Measurements from ENCODE around the gene KCNG2.
"Not testable (repeated sequence)": the region's sequence is repeated elsewhere in the genome, so short reads cannot be mapped to it uniquely, and the experiment has no call there.

Gene KCNG2

DNA sequence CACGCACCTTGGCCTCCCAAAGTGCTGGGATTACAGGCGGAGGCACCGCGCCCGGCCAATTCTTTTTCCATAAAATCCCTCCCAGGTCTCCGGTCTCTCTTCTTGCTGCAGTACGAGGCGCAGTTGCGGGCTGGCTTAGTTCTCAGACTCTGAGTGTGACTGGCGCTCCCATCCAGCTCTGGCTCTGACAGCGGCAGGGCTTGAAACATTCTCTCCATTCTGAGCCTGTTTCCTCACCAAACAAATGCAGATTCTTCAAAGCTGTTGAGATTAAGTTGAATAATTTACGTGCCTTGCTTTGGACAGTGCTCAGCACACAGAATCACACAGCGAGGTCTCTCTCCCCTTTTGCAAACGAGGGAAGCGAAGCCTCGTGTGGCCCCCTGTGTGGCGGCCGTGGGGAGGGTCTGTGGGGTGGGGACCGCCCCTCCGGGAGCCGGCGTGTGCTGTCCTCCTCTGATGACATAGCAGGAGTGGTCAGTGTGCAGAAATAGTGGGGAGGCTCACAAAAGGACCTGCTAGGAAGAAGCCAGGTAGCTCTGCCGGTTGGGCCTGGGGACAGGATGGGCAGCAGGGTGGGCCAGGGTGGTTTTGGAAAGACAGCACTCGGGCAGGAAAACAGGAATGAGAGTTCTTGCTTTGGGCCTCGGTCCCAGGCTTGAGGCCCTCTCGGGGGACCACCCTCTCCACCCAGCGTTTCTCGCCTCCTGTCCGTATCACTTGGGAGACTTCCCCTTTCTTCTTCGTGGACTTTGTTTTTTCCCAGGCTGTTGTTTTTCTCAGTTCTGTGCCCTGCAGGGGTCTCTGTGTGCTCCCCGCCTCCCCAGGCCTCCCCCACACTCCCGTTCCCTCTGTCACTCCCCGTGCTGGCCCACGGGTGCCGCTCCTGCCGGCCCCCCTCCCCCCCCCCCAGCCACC is 75.0 kb downstream of the KCNG2 start:
- DNase-seq = no peak

DNA sequence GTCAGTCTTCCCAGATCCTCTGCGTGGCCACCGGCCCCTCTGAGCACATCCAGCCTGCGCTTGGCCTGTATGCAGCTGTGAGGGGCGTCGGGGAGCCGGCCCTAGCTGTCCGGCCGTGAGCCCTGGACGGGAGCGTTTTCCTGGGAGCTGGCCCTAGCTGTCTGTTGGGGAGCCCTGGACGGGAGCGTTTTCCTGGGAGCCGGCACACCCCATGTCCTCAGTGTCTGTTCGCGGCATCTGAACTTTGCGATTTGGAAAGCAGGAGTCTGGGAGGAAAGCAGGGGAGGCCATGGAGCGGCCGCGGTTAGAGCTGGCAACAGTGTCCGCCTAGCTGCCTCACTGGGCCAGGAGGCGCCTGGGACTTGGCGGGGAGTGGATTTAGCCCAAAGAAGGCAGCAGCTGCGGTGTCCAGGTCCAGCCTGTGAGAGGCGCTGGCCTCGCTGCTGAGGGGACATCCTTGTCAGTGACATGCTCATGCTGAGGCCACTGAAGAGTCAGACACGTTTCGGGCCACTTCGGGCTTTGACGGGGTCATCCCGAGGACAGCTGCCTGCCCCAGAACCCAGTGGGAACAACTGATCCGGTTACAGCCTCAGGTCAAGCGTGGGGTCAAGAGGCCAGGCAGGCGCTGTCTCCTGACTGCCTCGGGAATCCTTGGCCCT is 75.8 kb downstream of the KCNG2 start:
- DNase-seq = no peak

DNA sequence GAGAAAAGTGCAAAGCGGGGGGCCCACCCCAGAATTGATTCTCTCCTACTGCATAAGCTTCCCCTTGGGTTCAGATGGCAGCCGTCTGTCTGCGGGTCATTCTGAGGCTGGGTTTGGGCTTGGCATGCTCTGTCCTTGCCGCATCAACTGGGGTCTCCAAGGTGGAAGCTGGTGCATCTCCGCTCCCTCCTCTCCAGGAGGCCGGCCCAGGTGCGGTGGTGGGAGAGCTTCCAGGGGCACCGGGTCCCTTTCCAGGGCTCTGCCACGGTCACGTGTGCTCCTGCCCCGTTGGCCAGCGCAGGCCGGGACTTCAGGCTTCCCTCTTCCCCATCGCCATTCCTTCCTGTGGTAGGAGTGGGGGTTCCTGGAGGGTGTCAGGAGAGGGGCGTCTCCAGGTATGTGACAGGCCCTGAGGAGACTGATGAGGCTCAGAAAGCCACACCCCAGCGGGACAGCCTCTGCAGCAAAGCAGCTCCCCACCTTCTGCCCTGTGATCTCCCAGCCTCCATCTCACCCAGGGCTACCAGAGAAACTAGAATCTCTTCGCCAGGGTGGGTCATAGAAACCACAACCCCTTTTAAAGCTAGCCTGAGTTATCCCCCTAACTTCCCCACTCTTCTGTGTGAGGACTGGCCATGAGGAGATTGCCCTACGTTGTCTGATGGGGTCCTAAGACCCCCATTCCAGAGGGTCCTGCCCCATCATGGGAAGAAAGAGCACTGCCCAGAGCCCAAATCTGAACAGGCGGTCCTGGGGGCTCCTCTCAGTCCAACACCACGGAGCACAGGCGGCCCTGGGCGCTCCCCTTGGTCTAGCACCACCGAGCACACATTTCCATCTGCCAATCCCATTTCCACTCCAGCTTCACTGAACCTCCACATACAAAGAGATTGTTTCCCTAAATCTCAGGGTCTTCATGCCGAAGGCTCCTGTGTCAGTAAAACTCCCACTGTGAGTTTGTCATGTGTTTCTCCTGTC is 77.1 kb downstream of the KCNG2 start:
- DNase-seq = no peak

DNA sequence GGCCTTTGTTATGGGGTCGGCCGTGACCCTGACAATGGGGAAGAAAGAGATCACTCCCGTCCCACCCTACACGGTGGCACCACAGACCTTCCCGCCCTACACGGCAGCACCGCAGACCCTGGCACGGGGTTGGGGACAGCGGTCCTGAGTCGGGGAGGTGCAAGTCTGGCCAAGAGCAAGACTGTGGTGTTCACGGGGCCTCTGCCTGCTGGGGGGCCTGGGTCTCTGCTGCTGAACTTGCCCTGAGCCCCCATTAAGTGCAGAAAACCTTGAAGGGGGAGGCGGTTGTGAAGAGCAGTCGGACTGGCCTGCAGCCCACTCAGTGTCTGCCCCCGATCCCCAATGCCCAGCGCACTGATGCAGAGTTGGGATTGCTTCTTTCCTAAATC is 77.8 kb downstream of the KCNG2 start:
- DNase-seq = no peak

DNA sequence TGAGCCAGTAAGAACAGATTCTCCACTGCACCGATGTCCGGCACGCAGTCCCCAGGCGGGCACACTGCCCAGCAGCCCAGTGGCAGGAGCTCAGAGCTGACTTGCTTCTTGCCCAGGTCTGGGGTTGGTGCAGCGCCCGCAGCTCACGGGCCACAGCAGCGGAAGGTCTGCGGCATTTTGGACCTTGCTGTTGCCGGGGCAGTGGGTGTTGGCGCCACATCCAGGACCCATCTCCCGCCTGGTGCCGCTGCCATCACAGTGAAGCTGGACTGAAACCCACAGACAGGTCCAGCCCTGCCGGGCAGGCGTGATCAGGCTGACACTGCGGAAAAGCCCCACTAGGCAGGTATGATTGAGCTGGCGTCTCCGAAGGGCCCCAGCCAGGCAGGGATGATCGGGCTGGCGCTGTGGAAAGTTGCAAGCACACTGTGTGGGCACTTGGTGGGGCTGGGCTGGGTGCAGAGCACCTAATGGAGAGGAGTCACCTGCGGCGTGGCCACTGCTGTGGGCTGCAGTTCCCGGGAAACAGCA is 78.3 kb downstream of the KCNG2 start:
- no peak for DNase-seq

DNA sequence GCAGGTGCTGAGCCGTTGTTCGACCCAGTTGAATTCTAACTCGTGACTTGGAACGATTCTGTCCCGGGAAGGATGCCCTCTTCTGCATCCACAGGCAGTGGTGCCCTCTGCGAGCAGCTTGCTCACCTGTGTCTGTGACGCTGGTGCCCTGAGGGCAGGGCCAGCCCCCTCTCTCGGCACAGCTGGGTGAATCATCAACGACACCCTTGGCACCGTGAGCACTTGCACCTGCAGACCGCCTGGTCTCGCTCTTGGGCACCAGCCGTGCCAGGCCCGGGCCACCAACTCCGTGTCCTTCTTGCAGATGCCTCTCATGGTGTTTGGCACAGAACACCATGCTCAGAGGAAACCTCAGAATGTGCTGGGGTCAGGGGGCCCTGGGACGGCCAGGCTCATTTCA is 78.8 kb downstream of the KCNG2 start:
- no peak for DNase-seq

DNA sequence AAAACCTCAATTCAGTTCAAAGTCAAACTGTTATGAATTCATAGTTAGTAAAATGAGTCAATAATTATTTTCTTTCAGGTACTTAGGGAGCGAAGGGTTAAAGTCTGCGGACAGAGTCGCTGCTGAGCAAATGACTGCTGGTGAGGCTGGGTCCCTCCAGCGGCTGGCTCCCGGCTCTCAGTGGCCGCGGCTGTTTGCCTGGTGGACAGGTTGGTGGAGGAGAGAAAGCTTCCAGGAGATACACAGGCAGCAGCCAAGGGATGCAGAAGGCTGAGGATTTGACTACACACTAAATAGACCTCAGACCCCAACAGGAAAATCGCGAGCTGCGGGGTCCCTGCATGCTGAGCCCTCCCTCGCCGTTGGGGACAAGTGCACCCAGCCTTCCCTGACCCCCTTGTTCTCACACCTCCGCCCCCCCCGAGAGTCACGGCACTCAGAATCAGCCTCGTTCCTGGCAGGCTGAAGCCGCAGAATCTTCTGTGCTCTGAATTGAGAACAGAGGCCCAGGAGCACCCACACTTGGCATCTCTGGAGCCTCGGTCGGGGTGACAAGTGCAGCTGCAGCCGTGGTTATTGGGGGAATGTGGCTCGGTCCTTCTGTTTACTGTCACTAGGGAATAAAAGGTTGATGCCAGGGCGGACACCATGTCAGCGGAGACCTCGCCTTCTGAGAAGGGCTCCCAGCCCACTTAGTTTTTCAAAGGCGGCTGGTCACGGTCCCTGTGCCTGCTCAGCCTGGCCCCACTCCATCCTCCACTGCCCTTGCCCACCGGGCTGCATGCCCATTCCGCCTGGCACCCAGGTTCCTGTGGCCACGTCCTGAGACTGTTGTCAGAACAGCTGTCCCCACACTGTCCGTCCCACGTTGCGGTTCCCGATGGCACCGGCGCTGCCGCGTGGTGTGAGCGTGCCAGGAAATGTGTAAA is 79.7 kb downstream of the KCNG2 start:
- DNase-seq = no peak

DNA sequence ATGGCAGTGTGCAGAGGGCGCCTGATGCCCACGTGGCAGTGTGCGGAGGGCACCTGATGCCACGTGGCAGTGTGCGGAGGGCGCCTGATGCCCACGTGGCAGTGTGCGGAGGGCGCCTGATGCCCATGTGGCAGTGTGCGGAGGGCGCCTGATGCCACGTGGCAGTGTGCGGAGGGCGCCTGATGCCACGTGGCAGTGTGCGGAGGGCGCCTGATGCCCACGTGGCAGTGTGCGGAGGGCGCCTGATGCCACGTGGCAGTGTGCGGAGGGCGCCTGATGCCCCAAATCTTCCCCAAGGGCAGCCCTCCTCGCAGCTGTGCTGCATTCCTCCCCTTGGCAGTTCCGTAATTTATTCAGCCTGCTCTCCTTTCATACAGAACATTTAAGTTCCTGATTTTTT is 80.5 kb downstream of the KCNG2 start:
- DNase-seq = not testable (repeated sequence)

DNA sequence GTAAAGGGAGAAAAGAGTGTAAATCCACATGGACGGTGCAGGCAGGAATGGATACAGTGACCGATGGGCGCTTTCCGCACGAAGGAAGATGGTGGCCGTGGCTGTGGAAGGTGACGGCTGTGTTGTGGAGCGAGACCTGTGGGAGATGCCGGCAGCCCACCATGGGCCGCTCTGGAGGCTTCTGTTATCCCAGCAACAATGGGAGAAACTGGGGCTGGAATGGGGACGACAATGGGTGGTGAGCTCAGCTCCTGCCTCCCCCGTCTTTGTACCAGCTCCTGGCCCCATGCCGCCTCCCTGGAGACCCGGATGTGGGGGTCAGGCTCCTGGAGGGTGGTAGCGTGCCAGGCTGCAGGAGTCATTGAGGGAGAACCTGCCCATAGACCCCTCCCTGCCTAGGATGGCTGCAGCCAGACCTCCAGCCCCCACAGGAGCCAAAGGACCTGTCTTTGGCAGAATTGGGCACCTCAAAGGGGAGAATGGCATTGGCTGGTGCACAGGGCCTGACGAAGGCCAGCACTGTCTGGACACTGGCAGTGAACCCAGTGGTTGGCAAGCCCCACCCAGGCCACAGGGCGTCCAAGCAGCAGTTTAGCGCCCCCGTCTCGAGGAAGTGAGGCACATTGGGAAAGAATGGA is 81.1 kb downstream of the KCNG2 start:
- no peak for DNase-seq

DNA sequence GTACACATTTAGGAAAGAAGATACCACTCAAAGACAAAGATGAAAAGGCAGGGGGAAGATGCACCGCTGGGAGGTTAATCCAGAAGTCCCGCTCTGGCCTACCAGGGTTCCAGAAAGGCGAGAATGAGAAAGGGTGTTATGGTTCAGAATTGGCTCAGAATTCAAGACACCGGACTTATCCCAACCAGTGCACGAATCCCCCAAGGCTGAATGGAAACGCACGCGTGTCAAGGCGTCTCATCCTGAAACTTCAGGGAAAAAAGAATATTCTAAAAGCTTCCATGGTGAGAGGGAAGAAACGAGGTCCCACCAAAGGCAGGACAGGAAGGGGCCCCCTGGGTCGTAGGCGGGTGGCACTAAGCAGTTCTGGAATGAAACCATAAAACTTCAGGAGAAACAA is 81.8 kb downstream of the KCNG2 start:
- DNase-seq = no peak

DNA sequence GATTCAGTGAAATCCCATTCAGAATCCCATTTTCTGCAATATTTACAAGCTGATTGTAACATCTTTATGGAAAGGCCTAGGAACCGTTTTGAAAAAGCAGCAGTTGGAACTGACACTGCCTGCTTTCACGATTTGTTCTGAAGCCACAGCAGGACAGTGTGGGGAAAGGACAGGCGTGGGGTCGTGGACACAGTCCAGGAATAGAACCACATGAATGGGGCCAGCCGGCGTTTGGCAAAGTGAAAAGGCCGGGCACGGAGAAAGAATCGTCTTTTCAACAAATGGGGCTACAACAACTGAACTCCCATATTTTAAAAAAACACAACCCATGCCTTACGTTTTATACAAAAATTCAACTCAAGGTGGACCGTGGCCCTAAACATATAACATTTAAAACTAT is 84.0 kb downstream of the KCNG2 start:
- no peak for DNase-seq

DNA sequence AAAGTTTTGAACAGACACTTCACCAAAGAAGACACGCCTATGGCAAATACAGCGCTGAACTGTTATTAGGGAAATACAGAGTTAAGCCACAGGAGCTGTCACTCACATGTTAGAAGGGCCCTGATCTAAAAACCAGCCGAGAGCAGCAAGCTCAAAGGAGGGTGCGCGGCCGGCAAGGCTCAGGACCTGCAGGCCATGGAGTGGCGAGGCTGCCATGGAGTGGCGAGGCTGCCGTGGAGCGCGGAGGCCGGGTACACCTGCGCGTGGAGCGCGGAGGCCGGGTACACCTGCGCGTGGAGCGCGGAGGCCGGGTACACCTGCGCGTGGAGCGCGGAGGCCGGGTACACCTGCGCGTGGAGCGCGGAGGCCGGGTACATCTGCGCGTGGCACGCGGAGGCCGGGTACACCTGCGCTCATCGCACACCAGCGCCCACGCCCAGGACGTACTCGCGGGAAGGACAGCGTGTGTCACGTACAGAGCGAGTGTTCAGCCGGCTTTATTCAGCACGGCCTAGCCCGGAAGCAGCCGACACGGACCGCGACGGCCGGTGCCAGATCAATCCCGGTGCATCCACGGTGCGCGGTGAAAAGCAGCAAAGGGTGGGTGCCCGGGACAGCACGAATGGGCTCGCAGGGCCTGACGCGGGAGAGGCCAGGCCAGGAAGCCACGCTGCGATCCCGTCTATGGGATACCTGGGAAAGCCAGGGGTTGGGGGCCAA is 84.9 kb downstream of the KCNG2 start:
- DNase-seq = no peak

DNA sequence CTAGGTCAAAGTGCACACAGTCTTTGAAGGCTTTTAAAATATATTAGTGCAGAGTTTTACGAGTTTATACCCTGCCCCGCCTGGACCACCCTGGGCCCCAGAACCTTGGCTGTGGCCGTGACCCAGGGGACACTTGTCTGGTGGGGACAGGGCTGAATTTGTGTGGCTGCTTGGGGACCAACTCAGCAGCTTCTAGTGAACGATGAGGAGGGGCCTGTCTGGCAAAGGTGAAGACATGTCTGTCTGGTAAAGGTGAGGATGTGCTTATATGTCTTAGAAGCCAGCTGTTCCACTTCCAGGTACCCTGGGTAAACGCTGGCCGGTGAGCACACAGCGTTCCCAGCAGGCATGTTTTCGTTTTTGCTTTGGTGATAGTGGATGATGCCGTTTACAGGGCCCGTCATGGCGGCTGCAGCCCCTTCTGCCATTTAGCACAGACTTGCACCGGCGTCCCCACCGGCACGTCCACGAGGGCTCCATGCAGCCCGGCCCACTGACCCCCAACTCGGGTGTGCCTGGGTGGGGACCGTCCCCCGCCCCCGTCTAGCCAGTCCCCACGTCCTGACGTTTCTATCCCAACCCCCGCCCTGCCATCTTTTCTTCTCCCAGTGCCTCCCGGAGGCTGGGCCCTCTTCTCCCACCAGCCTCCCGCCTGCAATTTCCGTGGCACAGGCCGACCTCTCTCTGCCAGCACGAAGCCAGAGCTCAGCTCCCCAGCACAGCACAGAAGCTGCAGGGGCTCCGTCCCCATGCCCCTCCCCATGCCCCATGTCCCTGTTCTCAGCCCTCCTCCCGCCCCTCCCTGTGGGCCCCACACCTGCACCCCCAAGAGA is 85.9 kb downstream of the KCNG2 start:
- DNase-seq = no peak

DNA sequence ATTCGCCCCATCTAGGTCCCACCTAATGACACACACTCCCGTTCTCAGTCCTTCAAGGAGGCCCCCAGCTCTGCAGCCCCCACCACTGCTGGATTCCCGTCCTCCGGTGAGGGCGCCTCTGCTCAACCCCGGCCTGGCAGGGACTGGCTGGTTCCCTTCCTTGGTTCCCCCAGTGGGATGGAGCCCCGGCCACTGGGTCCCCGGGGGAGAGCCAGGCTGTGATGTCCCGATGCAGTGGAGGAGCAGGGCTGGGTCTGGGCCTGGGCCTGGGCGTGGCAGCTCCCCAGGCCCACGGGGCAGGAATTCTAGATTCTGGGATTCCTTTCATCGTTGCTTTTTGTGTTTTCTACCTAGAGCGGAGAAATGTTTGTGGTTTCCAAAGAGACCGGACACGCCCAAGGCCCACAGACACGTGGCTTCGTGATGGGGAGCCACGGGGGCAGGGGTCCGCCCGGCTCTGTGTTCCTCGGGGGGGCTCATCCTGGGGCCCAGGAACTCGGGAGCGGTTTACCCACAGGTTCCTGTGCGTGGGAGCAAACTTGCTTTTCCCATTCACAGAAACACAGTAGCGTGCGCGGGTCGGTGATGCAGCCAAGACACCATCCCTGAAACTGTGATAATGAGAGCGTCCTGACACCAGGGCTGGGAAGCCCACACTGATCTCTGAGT is 86.7 kb downstream of the KCNG2 start:
- no peak for DNase-seq

DNA sequence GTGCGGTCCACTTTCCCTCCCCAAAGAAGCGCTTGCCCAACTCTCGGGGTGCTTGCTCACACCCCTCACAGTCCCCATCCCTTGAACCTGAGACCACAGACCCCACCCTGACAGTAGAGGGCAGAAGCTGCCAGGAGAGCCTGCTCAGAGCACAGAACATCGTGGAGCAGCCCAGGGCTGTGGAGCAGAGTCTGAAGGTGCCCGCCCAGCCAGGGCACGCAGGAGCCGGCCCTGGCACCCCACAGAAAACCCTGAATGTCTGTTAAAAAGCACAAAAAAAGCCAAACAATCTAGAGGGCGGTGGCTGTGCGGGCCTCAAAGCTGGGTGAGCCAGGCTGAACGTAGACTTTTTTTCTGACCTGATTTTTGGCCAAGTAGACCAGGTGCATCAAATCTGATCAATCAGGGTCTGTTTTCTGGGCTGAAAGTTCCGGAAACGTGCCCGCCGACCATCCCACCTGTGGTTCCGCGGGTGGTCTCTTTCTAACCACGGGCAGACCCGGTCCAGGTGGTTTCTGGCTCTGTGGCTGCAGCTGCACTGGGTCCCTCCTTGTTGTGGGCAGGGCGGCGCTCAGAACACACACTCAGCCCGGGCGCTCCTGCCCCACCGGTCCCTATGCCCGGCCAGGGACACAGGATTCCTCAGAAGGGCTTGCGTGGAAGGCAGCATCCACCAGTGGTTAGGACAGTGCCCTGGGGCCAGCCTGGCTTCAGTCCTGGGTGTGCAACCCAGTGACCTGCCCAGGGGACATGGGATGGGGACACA is 87.4 kb downstream of the KCNG2 start:
- DNase-seq = no peak

DNA sequence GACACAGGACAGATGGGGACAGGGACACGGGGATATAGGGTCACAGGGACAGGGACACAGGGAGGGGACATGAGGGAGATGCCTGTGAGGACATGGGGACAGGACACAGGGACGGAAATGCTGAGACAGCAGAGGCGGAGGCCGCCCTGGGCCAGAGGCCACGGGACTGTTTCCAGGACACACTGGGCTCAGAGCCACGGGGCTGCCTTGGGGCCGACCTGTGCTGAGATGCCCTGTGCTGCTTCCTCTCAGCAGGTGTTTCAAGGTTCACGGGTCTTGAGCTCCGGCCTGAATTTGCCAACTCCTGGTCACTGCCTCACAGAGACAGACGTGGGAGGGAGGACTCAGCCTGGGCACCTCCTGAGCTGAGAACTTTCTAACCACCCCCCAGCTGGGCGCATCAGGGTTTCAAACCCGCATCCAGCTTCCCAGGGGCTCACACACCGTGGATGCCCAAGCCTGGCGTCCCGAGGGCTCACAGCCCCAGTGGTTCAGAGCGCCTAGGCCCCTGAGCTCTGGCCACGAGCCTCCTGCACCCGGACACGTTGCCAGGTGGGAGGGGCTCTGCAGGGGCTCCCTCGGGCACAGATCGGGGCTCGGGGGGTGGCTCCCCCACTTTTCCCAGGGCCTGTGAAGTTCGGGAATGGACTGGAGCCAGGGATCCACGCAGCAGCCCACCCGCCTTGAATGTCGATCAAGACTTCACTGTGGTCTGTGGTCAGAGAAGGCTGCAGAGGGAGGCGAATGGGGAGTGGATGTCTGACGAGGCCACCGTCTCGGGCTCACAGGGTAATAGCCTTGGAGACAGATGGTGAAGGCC is 89.7 kb downstream of the KCNG2 start:
- DNase-seq = no peak

DNA sequence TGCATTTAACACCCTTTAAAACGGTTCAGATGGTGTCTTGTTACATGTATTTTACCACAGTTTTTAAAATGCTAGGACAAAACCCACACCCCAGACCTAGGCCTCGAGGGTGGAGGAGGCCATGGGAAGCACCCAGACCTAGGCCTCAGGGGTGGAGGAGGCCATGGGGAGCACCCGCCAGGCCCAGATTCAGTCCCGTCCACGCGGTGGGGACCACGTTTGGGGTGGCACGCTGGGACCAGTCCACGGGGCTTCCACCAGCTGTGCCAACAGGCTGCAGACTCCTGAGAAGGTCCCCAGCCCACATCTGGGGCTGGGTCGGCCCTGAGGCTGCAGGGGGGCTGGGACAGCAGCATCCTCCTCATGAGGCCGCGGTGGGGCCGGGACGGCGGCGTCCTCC is 90.3 kb downstream of the KCNG2 start:
- DNase-seq = no peak
